Measurements from ENCODE around the gene KCNG2.
"Not testable (repeated sequence)": the region's sequence is repeated elsewhere in the genome, so short reads cannot be mapped to it uniquely, and the experiment has no call there.

KCNG2 gene, protein sequence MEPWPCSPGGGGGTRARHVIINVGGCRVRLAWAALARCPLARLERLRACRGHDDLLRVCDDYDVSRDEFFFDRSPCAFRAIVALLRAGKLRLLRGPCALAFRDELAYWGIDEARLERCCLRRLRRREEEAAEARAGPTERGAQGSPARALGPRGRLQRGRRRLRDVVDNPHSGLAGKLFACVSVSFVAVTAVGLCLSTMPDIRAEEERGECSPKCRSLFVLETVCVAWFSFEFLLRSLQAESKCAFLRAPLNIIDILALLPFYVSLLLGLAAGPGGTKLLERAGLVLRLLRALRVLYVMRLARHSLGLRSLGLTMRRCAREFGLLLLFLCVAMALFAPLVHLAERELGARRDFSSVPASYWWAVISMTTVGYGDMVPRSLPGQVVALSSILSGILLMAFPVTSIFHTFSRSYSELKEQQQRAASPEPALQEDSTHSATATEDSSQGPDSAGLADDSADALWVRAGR

DNA sequence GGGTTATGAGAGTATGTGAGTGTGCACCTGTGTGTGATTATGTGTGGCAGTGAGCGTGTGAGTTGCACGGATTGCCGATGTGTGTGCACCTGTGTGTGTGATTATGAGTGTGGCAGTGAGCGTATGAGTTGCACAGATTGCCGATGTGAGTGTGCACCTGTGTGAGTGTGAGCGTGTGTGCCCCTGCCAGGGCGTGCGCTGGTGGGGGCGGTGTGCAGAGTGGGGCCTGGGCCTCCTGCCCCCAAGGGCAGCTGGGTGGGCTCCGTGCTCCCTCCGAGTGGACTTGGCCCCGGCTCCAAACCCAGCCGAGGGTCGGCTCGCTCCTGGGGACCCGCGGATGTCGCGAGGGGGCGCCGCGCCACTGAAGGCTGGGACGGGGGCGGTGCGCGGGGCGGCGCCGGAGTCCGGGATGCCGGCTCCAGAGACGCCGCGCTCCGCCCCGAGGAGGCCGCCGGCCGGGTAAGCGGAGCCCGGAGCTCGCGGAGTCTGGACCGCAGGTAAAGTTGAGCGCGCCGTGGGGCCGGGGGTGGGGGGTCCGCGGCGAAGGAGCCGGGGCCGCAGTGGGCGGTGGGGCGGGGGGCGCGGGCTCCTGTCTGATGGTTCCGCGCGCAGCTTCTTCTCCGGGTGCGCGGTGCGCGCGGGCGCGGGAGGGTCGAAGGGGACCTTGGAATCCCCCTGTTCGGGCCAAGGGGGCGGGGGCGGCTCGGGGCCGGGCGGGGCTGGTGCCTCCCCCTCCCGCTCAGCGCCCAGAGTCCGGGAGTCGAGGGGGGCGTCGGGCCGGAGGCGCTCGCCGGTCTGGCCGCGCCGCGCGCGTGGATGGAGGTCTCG lies at the start of gene KCNG2:
KCNG2 (plus strand) TSS at position 421 of the 828 bp plus-strand sequence. CDS start 65,730 bp downstream, outside the sequence.
- DNase-seq, result no peak
- intact Hi-C loops (cut with DNase I; ENCODE audit: low total_unique reads), result no loop called here
- Histone ChIP-seq H3K27ac (no peak within 1 kb of the TSS), H3K4me1 (peaks cover 0 to 19% (median 17%) of the 10 kb centered on the region in 4 donors), H3K27me3 (peaks cover 5 to 53% of the 10 kb centered on the region in 2 donors), H3K9me3 (no peaks in the 10 kb centered on the region), H3K36me3 (no peaks in the 10 kb centered on the region), H3K4me3 (peak within 1 kb of the TSS; percentile 11 to 40)
- TF ChIP-seq, protein P1, sequence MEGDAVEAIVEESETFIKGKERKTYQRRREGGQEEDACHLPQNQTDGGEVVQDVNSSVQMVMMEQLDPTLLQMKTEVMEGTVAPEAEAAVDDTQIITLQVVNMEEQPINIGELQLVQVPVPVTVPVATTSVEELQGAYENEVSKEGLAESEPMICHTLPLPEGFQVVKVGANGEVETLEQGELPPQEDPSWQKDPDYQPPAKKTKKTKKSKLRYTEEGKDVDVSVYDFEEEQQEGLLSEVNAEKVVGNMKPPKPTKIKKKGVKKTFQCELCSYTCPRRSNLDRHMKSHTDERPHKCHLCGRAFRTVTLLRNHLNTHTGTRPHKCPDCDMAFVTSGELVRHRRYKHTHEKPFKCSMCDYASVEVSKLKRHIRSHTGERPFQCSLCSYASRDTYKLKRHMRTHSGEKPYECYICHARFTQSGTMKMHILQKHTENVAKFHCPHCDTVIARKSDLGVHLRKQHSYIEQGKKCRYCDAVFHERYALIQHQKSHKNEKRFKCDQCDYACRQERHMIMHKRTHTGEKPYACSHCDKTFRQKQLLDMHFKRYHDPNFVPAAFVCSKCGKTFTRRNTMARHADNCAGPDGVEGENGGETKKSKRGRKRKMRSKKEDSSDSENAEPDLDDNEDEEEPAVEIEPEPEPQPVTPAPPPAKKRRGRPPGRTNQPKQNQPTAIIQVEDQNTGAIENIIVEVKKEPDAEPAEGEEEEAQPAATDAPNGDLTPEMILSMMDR (IDR thresholded peaks at IDR 0.05), result no peak

DNA sequence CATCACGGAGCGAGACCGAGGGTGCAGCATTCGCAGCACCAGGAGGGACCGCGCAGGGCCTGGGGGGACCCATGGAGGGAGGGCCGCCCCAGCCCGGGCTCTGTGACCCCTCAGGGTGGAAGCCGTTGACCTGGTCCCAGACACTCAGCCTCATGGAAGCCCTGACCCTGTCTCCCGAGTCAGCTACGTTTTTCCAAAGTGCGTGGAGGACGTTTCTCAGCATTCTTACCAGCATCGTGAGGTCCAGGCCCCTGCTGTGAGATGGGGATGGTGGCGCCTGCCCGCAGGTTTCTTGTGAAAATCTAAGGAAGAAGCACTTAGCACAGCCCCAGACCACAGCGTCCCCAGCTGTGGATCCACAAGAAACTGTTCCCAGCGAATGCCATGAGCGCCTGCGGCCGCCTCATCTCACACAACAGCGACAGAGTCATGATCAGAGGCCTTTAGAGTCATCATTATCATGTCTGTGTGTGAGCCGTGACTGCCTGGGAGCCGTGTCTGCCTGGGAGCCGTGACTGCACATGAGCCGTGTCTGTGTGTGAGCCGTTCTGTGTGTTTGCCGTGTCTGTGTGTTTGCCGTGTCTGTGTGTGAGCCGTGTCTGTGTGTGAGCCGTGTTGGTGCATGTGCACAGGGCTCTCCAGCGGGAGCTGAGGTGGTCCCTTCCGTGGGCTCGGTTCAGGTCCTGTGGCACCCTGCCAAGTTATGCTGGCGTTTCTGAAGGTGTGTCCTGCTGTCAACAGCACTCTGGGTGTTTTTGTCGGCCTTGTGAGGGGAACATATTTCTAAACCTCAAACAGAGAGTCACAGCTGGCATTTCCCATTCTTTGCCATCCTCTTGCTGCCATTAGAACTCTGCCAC lies 49.2 kb upstream of the KCNG2 start:
- no peak overlapping the region for H3K27ac ChIP-seq
- H3K9me3 ChIP-seq, result no peaks in the 10 kb centered on the region
- intact Hi-C loops (cut with DNase I; ENCODE audit: low total_unique reads), result no loop called here
- H3K4me1 ChIP-seq, result no peaks in the 10 kb centered on the region
- H3K36me3 ChIP-seq, result peaks cover 18 to 64% (median 35%) of the 10 kb centered on the region in 3 donors
- no peak overlapping the region for H3K4me3 ChIP-seq
- DNase-seq, result no peak
- TF ChIP-seq, protein P1 (IDR thresholded peaks at IDR 0.05), result no peak
- H3K27me3 ChIP-seq, result no peaks in the 10 kb centered on the region

DNA sequence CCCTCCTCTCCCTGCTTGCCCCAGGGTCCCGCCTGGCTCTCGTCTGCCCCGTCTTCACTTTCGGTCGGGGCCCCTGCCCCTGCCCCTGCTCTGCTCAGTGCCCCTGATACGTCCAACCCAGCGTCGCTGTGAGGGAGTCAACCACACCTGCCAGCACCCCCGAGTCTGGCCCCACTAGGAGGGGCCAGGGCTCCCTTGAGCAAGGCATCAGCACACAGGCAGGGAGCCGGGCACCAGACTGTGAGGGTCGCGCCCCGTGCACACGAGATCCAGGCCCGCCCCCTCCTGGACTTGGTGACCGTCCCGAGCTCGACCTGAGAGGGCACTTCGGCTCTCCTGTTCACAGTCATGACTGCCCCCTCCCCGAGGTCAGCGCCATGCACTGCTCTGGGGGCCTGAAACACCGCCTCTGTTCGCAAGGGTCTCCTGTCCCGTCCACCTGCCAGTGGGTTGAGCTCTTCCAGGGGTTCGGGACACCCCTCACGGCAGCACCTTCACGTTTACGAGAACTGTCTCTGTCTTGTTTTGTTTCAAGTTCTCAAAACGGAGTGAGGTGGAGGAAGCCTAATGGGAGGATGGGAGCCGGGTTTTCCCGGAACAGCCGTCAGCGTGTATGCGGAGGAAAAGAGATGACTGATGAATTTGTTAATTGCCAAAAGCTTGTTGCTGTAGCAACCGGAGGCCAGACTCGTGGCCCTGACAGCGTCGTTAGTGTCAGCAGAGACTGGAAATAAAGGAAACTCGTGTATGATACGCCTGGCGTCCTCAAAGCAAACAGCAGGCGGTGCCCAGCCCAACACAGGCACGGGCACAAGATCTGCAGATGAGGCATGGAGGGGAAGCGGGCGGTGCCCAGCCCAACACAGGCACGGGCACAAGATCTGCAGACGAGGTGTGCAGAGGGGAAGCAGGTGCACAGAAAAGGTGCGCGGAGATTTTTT lies 48.2 kb upstream of the KCNG2 start:
- intact Hi-C loops (cut with DNase I; ENCODE audit: low total_unique reads), result no loop called here
- DNase-seq, result peak in 1 of 2 donors; percentile 53
- Histone ChIP-seq H3K36me3 (peaks cover 27 to 66% (median 44%) of the 10 kb centered on the region in 3 donors), H3K27ac (no peak overlapping the region), H3K9me3 (no peaks in the 10 kb centered on the region), H3K4me3 (no peak overlapping the region), H3K27me3 (no peaks in the 10 kb centered on the region), H3K4me1 (no peaks in the 10 kb centered on the region)
- TF ChIP-seq, protein P1 (IDR thresholded peaks at IDR 0.05), result no peak

DNA sequence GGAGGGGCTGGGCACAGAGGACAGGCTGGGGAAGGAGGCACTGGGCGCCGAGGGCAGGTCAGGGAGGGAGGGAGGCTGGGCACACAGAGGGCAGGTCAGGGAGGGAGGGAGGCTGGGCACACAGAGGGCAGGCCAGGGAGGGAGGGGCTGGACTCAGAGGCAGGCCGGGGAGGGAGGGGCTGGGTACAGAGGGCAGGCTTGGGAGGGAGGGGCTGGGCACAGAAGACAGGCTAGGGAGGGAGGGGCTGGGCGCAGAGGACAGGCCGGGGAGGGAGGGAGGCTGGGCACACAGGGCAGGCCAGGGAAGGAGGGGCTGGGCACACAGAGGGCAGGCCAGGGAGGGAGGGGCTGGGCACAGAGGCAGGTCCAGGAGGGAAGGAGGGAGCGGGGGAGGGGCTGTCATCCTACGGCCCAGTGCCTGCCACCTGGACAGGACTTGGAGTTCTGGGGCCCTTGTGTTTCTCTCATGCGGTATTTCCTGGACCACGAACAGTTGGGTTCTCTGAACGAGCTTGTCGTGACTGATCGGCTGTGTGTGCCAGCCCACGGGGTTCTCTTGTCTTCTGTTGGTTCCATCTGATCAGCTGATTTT lies 46.7 kb upstream of the KCNG2 start:
- no peaks in the 10 kb centered on the region for H3K27me3 ChIP-seq
- H3K36me3 ChIP-seq, result peaks cover 43 to 78% (median 60%) of the 10 kb centered on the region in 3 donors
- intact Hi-C loops (cut with DNase I; ENCODE audit: low total_unique reads), result no loop called here
- no peaks in the 10 kb centered on the region for H3K9me3 ChIP-seq
- TF ChIP-seq, protein P1 (IDR thresholded peaks at IDR 0.05), result no peak
- peak in 1 of 2 donors; percentile 52 for DNase-seq
- no peak overlapping the region for H3K27ac ChIP-seq
- H3K4me1 ChIP-seq, result no peaks in the 10 kb centered on the region
- H3K4me3 ChIP-seq, result no peak overlapping the region

DNA sequence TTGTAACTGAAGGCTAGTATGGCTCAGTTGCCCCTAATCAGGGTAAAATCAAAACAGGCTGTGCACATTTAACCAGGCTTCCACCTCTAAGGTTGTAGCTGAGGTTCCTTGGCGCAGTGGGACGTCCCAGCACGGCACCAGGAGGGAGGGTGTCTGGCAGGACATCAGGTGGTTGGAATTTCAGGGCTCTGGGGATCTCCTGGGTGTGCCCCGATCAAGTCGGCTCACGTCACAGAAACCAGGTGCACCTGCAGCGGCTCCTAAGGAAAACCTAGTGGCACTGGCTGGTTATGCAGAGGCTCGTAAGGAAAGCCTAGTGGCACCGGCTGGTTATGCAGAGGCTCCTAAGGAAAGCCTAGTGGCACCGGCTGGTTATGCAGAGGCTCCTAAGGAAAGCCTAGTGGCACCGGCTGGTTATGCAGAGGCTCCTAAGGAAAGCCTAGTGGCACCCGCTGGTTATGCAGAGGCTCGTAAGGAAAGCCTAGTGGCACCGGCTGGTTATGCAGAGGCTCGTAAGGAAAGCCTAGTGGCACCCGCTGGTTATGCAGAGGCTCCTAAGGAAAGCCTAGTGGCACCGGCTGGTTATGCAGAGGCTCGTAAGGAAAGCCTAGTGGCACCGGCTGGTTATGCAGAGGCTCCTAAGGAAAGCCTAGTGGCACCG lies 45.7 kb upstream of the KCNG2 start:
- peaks cover 39 to 74% (median 55%) of the 10 kb centered on the region in 3 donors for H3K36me3 ChIP-seq
- H3K4me1 ChIP-seq; H3K4me3 ChIP-seq; H3K9me3 ChIP-seq; intact Hi-C loops (cut with DNase I; ENCODE audit: low total_unique reads); H3K27ac ChIP-seq; H3K27me3 ChIP-seq: not testable (repeated sequence)
- peak in 1 of 2 donors; percentile 41 for DNase-seq

DNA sequence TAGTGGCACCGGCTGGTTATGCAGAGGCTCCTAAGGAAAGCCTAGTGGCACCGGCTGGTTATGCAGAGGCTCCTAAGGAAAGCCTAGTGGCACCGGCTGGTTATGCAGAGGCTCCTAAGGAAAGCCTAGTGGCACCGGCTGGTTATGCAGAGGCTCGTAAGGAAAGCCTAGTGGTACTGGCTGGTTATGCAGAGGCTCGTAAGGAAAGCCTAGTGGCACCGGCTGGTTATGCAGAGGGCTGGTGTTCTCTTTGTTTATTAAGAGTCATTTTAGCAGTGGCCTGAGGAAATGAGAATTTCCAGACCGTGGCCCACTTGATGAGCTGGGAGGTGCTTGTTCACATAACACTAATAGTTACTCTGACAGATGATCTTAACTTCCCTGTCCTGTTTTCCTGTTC lies 44.8 kb upstream of the KCNG2 start:
- DNase-seq; intact Hi-C loops (cut with DNase I; ENCODE audit: low total_unique reads); H3K9me3 ChIP-seq; H3K27ac ChIP-seq; H3K27me3 ChIP-seq; H3K4me3 ChIP-seq; H3K4me1 ChIP-seq: not testable (repeated sequence)
- H3K36me3 ChIP-seq, result peaks cover 33 to 65% (median 47%) of the 10 kb centered on the region in 3 donors
